ENCODE data around the gene AP2B1.
A peak's percentile ranks its signal among the peaks of the same experiment; 100 is the strongest.

The AP2B1 gene

GRCh38 chr17:35587074-35587961 lies at the start of gene AP2B1:
Gene AP2B1 (plus strand): TSS chr17:35587322. CDS start chr17:35594031, 6,709 bp downstream.
- Histone ChIP-seq H3K4me3 (peak within 1 kb of the TSS; percentile 73 to 99 (median 91)), H3K9me3 (replicated peaks in 1 of 11) (no peaks in the 10 kb centered on the region), H3K4me2 (peak within 1 kb of the TSS; percentile 83 to 96 (median 90)), H3K4me1 (peaks cover 18 to 47% (median 22%) of the 10 kb centered on the region in 10 experiments), H4K20me1 (peaks cover 3 to 40% (median 27%) of the 10 kb centered on the region in 11 experiments; a peak in 18 of 22 replicates), H3K36me3 (peaks cover 2 to 21% (median 6%) of the 10 kb centered on the region in 11 experiments; a peak in 9 of 22 replicates), H3K27me3 (no peaks in the 10 kb centered on the region), H3K27ac (peak within 1 kb of the TSS; percentile 83 to 94 (median 92)), H3K9ac (peak within 1 kb of the TSS; percentile 79 to 96 (median 93))
- TF ChIP-seq Cebpa-rat (IDR thresholded peaks at IDR 0.05): no peak; a peak in 2 of 22 replicates

- Histone ChIP-seq H4K20me1 (no peaks in the 10 kb centered on the region), H3K4me2 (peak within 1 kb of the TSS; percentile 48 to 88 (median 72)), H3K4me1 (peaks cover 55 to 64% (median 58%) of the 10 kb centered on the region in 10 experiments), H3K9me3 (replicated peaks in 1 of 11) (no peaks in the 10 kb centered on the region), H3K4me3 (no peak within 1 kb of the TSS), H3K27ac (peak within 1 kb of the TSS; percentile 2 to 92 (median 37); a peak in 17 of 22 replicates), H3K36me3 (no peaks in the 10 kb centered on the region), H3K9ac (peak within 1 kb of the TSS in 8 of 11 experiments; percentile 2 to 27 (median 14); a peak in 11 of 22 replicates), H3K27me3 (no peaks in the 10 kb centered on the region)
- TF ChIP-seq Cebpa-rat (IDR thresholded peaks at IDR 0.05): no peak
Observed at GRCh38 chr17:35537601-35538141, 49.5 kb upstream of the AP2B1 start, which contains the start of gene SLFN12L. Gene SLFN12L (minus strand): TSS chr17:35537678. CDS start chr17:35522364, 15,314 bp downstream.

GRCh38 chr17:35539659-35540026 lies 47.5 kb upstream of the AP2B1 start:
- H3K4me1 ChIP-seq: peaks cover 67 to 83% (median 76%) of the 10 kb centered on the region in 10 experiments
- no peaks in the 10 kb centered on the region for H4K20me1 ChIP-seq
- no peaks in the 10 kb centered on the region for H3K36me3 ChIP-seq
- H3K4me2 ChIP-seq: peak overlapping the region; percentile 77 to 91 (median 84)
- no peaks in the 10 kb centered on the region for H3K9me3 ChIP-seq (replicated peaks in 1 of 11)
- peak overlapping the region; percentile 5 to 87 (median 77); a peak in 16 of 22 replicates for H3K9ac ChIP-seq
- TF ChIP-seq Cebpa-rat (IDR thresholded peaks at IDR 0.05): no peak
- peak overlapping the region in 4 of 10 experiments; percentile 2 to 53 (median 18); a peak in 3 of 20 replicates for H3K4me3 ChIP-seq
- peak overlapping the region; percentile 33 to 95 (median 92); a peak in 21 of 22 replicates for H3K27ac ChIP-seq
- no peaks in the 10 kb centered on the region for H3K27me3 ChIP-seq

- H3K4me2 ChIP-seq: peak overlapping the region; percentile 77 to 91 (median 84)
- TF ChIP-seq Cebpa-rat (IDR thresholded peaks at IDR 0.05): no peak
- H4K20me1 ChIP-seq: no peaks in the 10 kb centered on the region
- no peaks in the 10 kb centered on the region for H3K36me3 ChIP-seq
- peak overlapping the region; percentile 71 to 87 (median 81) for H3K9ac ChIP-seq
- peak overlapping the region; percentile 67 to 95 (median 92) for H3K27ac ChIP-seq
- H3K4me3 ChIP-seq: peak overlapping the region; percentile 46 to 67 (median 53); a peak in 19 of 20 replicates
- no peaks in the 10 kb centered on the region for H3K9me3 ChIP-seq (replicated peaks in 1 of 11)
- peaks cover 69 to 91% (median 77%) of the 10 kb centered on the region in 10 experiments for H3K4me1 ChIP-seq
- H3K27me3 ChIP-seq: no peaks in the 10 kb centered on the region
Observed at GRCh38 chr17:35540589-35541404, 46.3 kb upstream of the AP2B1 start.

GRCh38 chr17:35541434-35541833 lies 45.7 kb upstream of the AP2B1 start:
- Histone ChIP-seq H3K27ac (peak overlapping the region; percentile 67 to 95 (median 92); a peak in 21 of 22 replicates), H3K4me2 (peak overlapping the region; percentile 77 to 91 (median 84)), H3K9me3 (replicated peaks in 1 of 11) (no peaks in the 10 kb centered on the region), H3K4me1 (peaks cover 71 to 89% (median 79%) of the 10 kb centered on the region in 10 experiments), H3K36me3 (no peaks in the 10 kb centered on the region), H3K27me3 (no peaks in the 10 kb centered on the region), H3K9ac (peak overlapping the region; percentile 71 to 87 (median 81); a peak in 21 of 22 replicates), H3K4me3 (peak overlapping the region; percentile 46 to 67 (median 53); a peak in 15 of 20 replicates), H4K20me1 (no peaks in the 10 kb centered on the region)
- no peak for TF ChIP-seq Cebpa-rat (IDR thresholded peaks at IDR 0.05)

GRCh38 chr17:35542990-35543389 lies 44.1 kb upstream of the AP2B1 start:
- Histone ChIP-seq H3K36me3 (no peaks in the 10 kb centered on the region), H3K4me3 (peak overlapping the region in 5 of 10 experiments; percentile 2 to 38 (median 24); a peak in 4 of 20 replicates), H3K27ac (peak overlapping the region in 8 of 11 experiments; percentile 86 to 95 (median 92); a peak in 16 of 22 replicates), H3K27me3 (no peaks in the 10 kb centered on the region), H3K4me2 (peak overlapping the region; percentile 77 to 91 (median 84); a peak in 21 of 22 replicates), H3K9ac (peak overlapping the region in 7 of 11 experiments; percentile 34 to 87 (median 78); a peak in 13 of 22 replicates), H3K4me1 (peaks cover 60 to 78% (median 69%) of the 10 kb centered on the region in 10 experiments), H3K9me3 (replicated peaks in 1 of 11) (no peaks in the 10 kb centered on the region), H4K20me1 (no peaks in the 10 kb centered on the region)
- no peak for TF ChIP-seq Cebpa-rat (IDR thresholded peaks at IDR 0.05)

- H3K27ac ChIP-seq: peak overlapping the region in 8 of 11 experiments; percentile 86 to 95 (median 92); a peak in 15 of 22 replicates
- H3K27me3 ChIP-seq: no peaks in the 10 kb centered on the region
- H3K4me1 ChIP-seq: peaks cover 53 to 79% (median 60%) of the 10 kb centered on the region in 10 experiments
Observed at GRCh38 chr17:35543856-35544255, 43.3 kb upstream of the AP2B1 start.

GRCh38 chr17:35545150-35545549 lies 42.0 kb upstream of the AP2B1 start:
- Histone ChIP-seq H3K27me3 (no peaks in the 10 kb centered on the region), H3K36me3 (no peaks in the 10 kb centered on the region), H3K9me3 (replicated peaks in 1 of 11) (no peaks in the 10 kb centered on the region), H3K9ac (no peak overlapping the region), H3K4me1 (peaks cover 41 to 69% (median 47%) of the 10 kb centered on the region in 10 experiments), H3K4me2 (no peak overlapping the region), H3K27ac (peak overlapping the region in 2 of 11 experiments; percentile 3 to 7; a peak in 1 of 22 replicates), H4K20me1 (no peaks in the 10 kb centered on the region), H3K4me3 (no peak overlapping the region)
- TF ChIP-seq Cebpa-rat (IDR thresholded peaks at IDR 0.05): no peak

More at GRCh38 chr17:35543856-35544255, 43.3 kb upstream of the AP2B1 start:
- Histone ChIP-seq H3K4me2 (peak overlapping the region in 10 of 11 experiments; percentile 77 to 91 (median 84); a peak in 19 of 22 replicates), H3K36me3 (no peaks in the 10 kb centered on the region), H3K4me3 (peak overlapping the region in 3 of 10 experiments; percentile 24 to 38 (median 28); a peak in 3 of 20 replicates), H3K9ac (peak overlapping the region in 6 of 11 experiments; percentile 50 to 87 (median 80); a peak in 10 of 22 replicates), H3K9me3 (replicated peaks in 1 of 11) (no peaks in the 10 kb centered on the region), H4K20me1 (no peaks in the 10 kb centered on the region)
- no peak for TF ChIP-seq Cebpa-rat (IDR thresholded peaks at IDR 0.05)
